Right lobe of liver (tissue), 4 donors: ENCODE data around the gene NFASC.

Experiments used
- CTCF ChIP-seq, 4 donors: fragments of 200-600 bp in 3 of 4; fragments of 450-650 bp in 1 of 4; IDR thresholded peaks; one replicate each; pipeline versions ENCODE4 v1.5.1 to v1.8.0; 2016 to 2022; ENCODE audit warnings: antibody characterized with exemption in 4 of 4, mild to moderate bottlenecking in 2 of 4
- POLR2A ChIP-seq: fragments of 450-650 bp; IDR thresholded peaks from one replicate; pipeline ENCODE4 v1.6.1; 2017; ENCODE audit warnings: antibody characterized with exemption, mild to moderate bottlenecking
- donor health status: DM: no; HTN: no; CAD: no.
- donor health status: DM: no; HTN: no; CAD: no.
- donor health status: DM: no; HTN: yes; CAD: no.

GRCh38 chr1:204834336-204834735 lies 36.3 kb upstream of the NFASC start:
- no peak for TF ChIP-seq POLR2A
- no peak for TF ChIP-seq CTCF (IDR thresholded peaks at IDR 0.05)
